H1 (cell line): ENCODE measurements around the gene ZC3H18. TPM values are rescaled to one million over a fixed set of nuclear protein-coding genes. Genes with fewer than 3 reads are reported as not detected.

Experiments
- CTCF ChIA-PET: fragments of 300-600 bp; sonication (Branson Sonifier 250); formaldehyde crosslinking; loops from one replicate; lab custom pipeline; 2021; ENCODE audit not compliant: partially characterized antibody; lab: Charles Lee
- POLR2A ChIA-PET: fragments of 300-600 bp; sonication (Branson Sonifier 250); formaldehyde crosslinking; loops from one replicate; lab custom pipeline; 2021; ENCODE audit warnings: inconsistent platforms; ENCODE audit not compliant: partially characterized antibody; lab: Charles Lee
- DNase-seq, 2 experiments: peaks; one replicate each; pipeline versions ENCODE4 v3.0.0 to v3.0.0-alpha.2; 2010 to 2022; ENCODE audit warnings: low spot score in 2 of 2, low read depth in 1 of 2, mixed read lengths in 1 of 2
- FAIRE-seq: peaks from 2 replicates; lab custom pipeline; 2011; peaks lifted over from hg19 to GRCh38; lab: Jason Lieb, UNC
- H2AFZ ChIP-seq: 2 replicates; pipeline ENCODE4 v1.8.1; 2012; ENCODE audit warnings: low read length, inconsistent platforms
- H2AK5ac ChIP-seq: 2 replicates; pipeline ENCODE4 v1.6.1; 2013; ENCODE audit warnings: low read depth, low read length
- H2BK120ac ChIP-seq: replicated peaks from 2 replicates; pipeline ENCODE3; 2013; ENCODE audit warnings: low read depth, low read length, inconsistent platforms
- H2BK12ac ChIP-seq: 2 replicates; pipeline ENCODE4 v1.6.1; 2013; ENCODE audit warnings: low read depth, low read length
- H2BK15ac ChIP-seq: 2 replicates; pipeline ENCODE4 v1.6.1; 2013; ENCODE audit warnings: low read length
- H2BK20ac ChIP-seq: 2 replicates; pipeline ENCODE4 v1.6.1; 2013; ENCODE audit warnings: low read length
- H2BK5ac ChIP-seq: 2 replicates; pipeline ENCODE4 v1.6.1; 2013; ENCODE audit warnings: low read depth, low read length
- H3K14ac ChIP-seq: 2 replicates; pipeline ENCODE4 v1.6.1; 2013; ENCODE audit warnings: inconsistent platforms; ENCODE audit not compliant: insufficient read length
- H3K18ac ChIP-seq: 2 replicates; pipeline ENCODE4 v1.6.1; 2013; ENCODE audit warnings: low read length; ENCODE audit errors: extremely low read depth
- H3K23ac ChIP-seq: 2 replicates; pipeline ENCODE4 v1.6.1; 2013; ENCODE audit warnings: inconsistent platforms; ENCODE audit not compliant: insufficient read length
- H3K23me2 ChIP-seq: 2 replicates; pipeline ENCODE4 v1.6.1; 2013; ENCODE audit warnings: low read depth, low read length
- H3K27ac ChIP-seq: 2 replicates; pipeline ENCODE4 v1.6.1; 2011; ENCODE audit warnings: low read depth, low read length, inconsistent platforms
- H3K27me3 ChIP-seq, 4 experiments: replicated peaks in 1 of 4; 1 replicate in 1 of 4; 2 replicates in 3 of 4; pipeline versions ENCODE4 v1.6.1 to v1.8.1; 2011 to 2013; ENCODE audit warnings: low read length in 3 of 4, mild to moderate bottlenecking in 3 of 4, inconsistent platforms in 2 of 4, mixed read lengths in 2 of 4, moderate library complexity in 1 of 4; ENCODE audit not compliant: control insufficient read depth in 3 of 4, insufficient read depth in 3 of 4; ENCODE audit errors: extremely low read depth in 1 of 4
- H3K36me3 ChIP-seq, 4 experiments: 2 replicates each; pipeline versions ENCODE4 v1.6.1 to v1.8.1; 2011 to 2013; ENCODE audit warnings: mild to moderate bottlenecking in 4 of 4, low read length in 3 of 4, moderate library complexity in 2 of 4, control low read depth in 1 of 4, inconsistent platforms in 1 of 4; ENCODE audit not compliant: insufficient read depth in 4 of 4, control insufficient read depth in 2 of 4
- H3K4ac ChIP-seq: replicated peaks from 2 replicates; pipeline ENCODE3; 2013; ENCODE audit warnings: low read length, low read depth, mixed read lengths, inconsistent platforms; ENCODE audit not compliant: insufficient read length
- H3K4me1 ChIP-seq, 4 experiments: replicated peaks in 1 of 4; 1 replicate in 1 of 4; 2 replicates in 3 of 4; pipeline versions ENCODE4 v1.6.1 to v1.8.1; 2011 to 2013; ENCODE audit warnings: low read length in 3 of 4, inconsistent platforms in 2 of 4, mixed read lengths in 1 of 4; ENCODE audit not compliant: insufficient read depth in 4 of 4, control insufficient read depth in 3 of 4
- H3K4me2 ChIP-seq, 2 experiments: 2 replicates each; pipeline versions ENCODE4 v1.6.1 to v1.8.1; 2011 to 2013; ENCODE audit warnings: low read depth in 2 of 2, low read length in 2 of 2, control low read depth in 1 of 2, inconsistent platforms in 1 of 2, mild to moderate bottlenecking in 1 of 2; ENCODE audit not compliant: insufficient read depth in 1 of 2
- H3K4me3 ChIP-seq, 4 experiments: fragments of 200-600, 300-600 bp in 1 of 4; sonication (generic), shearing (Covaris generic), sonication (Bioruptor Twin) in 1 of 4; 2 replicates each; pipeline versions ENCODE4 v1.5.1 to v1.8.1; 2011 to 2016; ENCODE audit warnings: low read length in 4 of 4, low read depth in 3 of 4, control low read depth in 2 of 4, inconsistent platforms in 2 of 4, mild to moderate bottlenecking in 2 of 4, mixed read lengths in 1 of 4, moderate library complexity in 1 of 4; ENCODE audit not compliant: insufficient read depth in 2 of 4; ENCODE audit errors: extremely low read depth in 1 of 4
- H3K56ac ChIP-seq: replicated peaks from 2 replicates; pipeline ENCODE3; 2013; ENCODE audit warnings: low read depth, mild to moderate bottlenecking, mixed read lengths, low read length, inconsistent platforms; ENCODE audit not compliant: insufficient read length
- H3K79me1 ChIP-seq: 2 replicates; pipeline ENCODE4 v1.6.1; 2013; ENCODE audit warnings: low read depth, low read length, control low read depth
- H3K79me2 ChIP-seq, 2 experiments: 2 replicates each; pipeline versions ENCODE4 v1.6.1 to v1.8.1; 2012 to 2013; ENCODE audit warnings: low read length in 2 of 2, mild to moderate bottlenecking in 2 of 2, inconsistent platforms in 1 of 2; ENCODE audit not compliant: insufficient read depth in 2 of 2, control insufficient read depth in 1 of 2
- H3K9ac ChIP-seq, 4 experiments: replicated peaks in 1 of 4; 1 replicate in 1 of 4; 2 replicates in 3 of 4; pipeline versions ENCODE4 v1.6.1 to v1.8.1; 2011 to 2013; ENCODE audit warnings: low read depth in 3 of 4, low read length in 3 of 4, control low read depth in 2 of 4, mild to moderate bottlenecking in 2 of 4, moderate library complexity in 2 of 4, inconsistent platforms in 1 of 4; ENCODE audit errors: extremely low read depth in 1 of 4
- H3K9me3 ChIP-seq, 2 experiments: 2 replicates each; pipeline versions ENCODE4 v1.6.1 to v1.8.1; 2012 to 2013; ENCODE audit warnings: mild to moderate bottlenecking in 2 of 2, moderate library complexity in 2 of 2, control low read depth in 1 of 2, inconsistent platforms in 1 of 2, low read depth in 1 of 2, low read length in 1 of 2, mixed read lengths in 1 of 2; ENCODE audit not compliant: insufficient read depth in 2 of 2
- H4K20me1 ChIP-seq, 2 experiments: replicated peaks in 1 of 2; 2 replicates each; pipeline versions ENCODE3 to v1.8.1; 2011 to 2013; ENCODE audit warnings: inconsistent platforms in 2 of 2, low read length in 2 of 2, mild to moderate bottlenecking in 1 of 2; ENCODE audit not compliant: insufficient read depth in 2 of 2, control insufficient read depth in 1 of 2
- H4K5ac ChIP-seq: 2 replicates; pipeline ENCODE4 v1.6.1; 2013; ENCODE audit warnings: low read length, low read depth, mixed read lengths, inconsistent platforms; ENCODE audit not compliant: insufficient read length
- H4K8ac ChIP-seq: 2 replicates; pipeline ENCODE4 v1.8.0; 2013; ENCODE audit warnings: mild to moderate bottlenecking, moderate library complexity, low read length, inconsistent platforms; ENCODE audit not compliant: insufficient read depth; ENCODE audit errors: extremely low read depth
- H4K91ac ChIP-seq: replicated peaks from 2 replicates; pipeline ENCODE3; 2013; ENCODE audit warnings: low read length, mixed read lengths, inconsistent platforms; ENCODE audit not compliant: insufficient read length
- SIN3A ChIP-seq, 2 experiments: IDR thresholded peaks in 1 of 2; conservative IDR thresholded peaks in 1 of 2; 2 replicates each; pipeline ENCODE4 v1.6.1; 2011 to 2012; ENCODE audit warnings: low read length in 2 of 2, improper control_type of control experiment in 1 of 2, low read depth in 1 of 2, mild to moderate bottlenecking in 1 of 2
- WGBS, 2 experiments: shearing (Covaris generic) in 1 of 2; methylation state at CpG; one replicate each; pipeline versions ENCODE4 v1.1.6 to v1.1.7; 2013 to 2015; ENCODE audit warnings: low lambda C conversion rate in 2 of 2, mixed read lengths in 2 of 2, inconsistent platforms in 1 of 2, low coverage in 1 of 2, missing lambda C conversion rate in 1 of 2; ENCODE audit not compliant: insufficient replicate concordance in 2 of 2, insufficient coverage in 1 of 2, insufficient read length in 1 of 2; ENCODE audit errors: extremely low coverage in 1 of 2, missing lambda C conversion rate in 1 of 2; 5-methylcytosine and 5-hydroxymethylcytosine counted together
- polyA plus RNA-seq, 7 experiments: library from polyadenylated mRNA; depleted of rRNA in 3 of 7; stranded (reverse) in 5 of 7; unstranded in 2 of 7; fragments of >200 nt in 5 of 7; fragments of 200-250 nt in 2 of 7; gene quantifications; 1 replicate in 5 of 7; 2 replicates in 1 of 7; 4 replicates in 1 of 7; pipeline versions ENCODE4 v1.2.1 to v1.2.3, GENCODE V29; 2011 to 2013; ENCODE audit warnings: missing spikeins in 2 of 7, mixed read lengths in 2 of 7
- total RNA-seq: library from RNA; stranded (reverse); fragmentation: NEBNext Ultra II Directional; extraction: Animal tissue kit (Norgen Biotek cat#: 25700); gene quantifications from 2 replicates; pipeline ENCODE4 v1.2.1, GENCODE V29; 2021
- TF ChIP-seq, protein P1 (sequence below): IDR thresholded peaks from 2 replicates; pipeline ENCODE4 v1.6.1; 2012; ENCODE audit warnings: low read length, inconsistent platforms
- TF ChIP-seq, protein P2 (sequence below): IDR thresholded peaks from 2 replicates; pipeline ENCODE4 v1.6.1; 2011; ENCODE audit warnings: low read depth, mild to moderate bottlenecking, low read length; ENCODE audit not compliant: insufficient read depth

The ZC3H18 gene
- total and polyA plus RNA-seq, 2 of the 8 experiments (the other 6 are each of a cell fraction or from before 2014, with no cell fraction given): 12.1 to 73.2 TPM

DNA sequence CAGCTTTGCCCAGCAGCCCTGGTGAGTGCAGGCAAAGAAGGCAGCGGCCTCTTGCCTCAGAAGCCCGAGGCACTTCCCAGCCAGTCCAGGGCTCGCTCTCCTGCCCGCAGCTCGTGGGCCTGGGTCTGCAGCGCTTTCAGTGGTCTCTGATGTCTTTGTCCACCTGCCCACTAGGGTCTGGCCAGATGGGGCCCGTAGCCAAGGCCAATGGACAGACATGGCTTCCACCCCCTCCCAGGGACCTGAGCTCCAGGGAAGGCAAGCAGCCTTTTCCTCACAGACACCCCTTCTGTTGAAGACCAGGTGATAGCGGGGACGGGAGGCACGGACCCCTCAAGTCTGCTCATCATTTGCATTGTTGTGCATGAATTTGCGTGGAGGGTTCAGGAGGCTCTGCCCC lies 33.7 kb upstream of the ZC3H18 start:
- no peak for DNase-seq
- H4K20me1 ChIP-seq: peaks cover 0 to 10% of the 10 kb centered on the region in 2 experiments
- H4K5ac ChIP-seq: no peak overlapping the region
- no peaks in the 10 kb centered on the region for H3K9me3 ChIP-seq
- 0 out of 2 replicates have a peak, but pooled peaks cover 4% of the 10 kb centered on the region for H3K79me1 ChIP-seq
- H3K14ac ChIP-seq: no peak overlapping the region
- no peak overlapping the region for H3K23ac ChIP-seq
- no peak overlapping the region for H2AFZ ChIP-seq
- peaks cover 0 to 21% (median 8%) of the 10 kb centered on the region in 4 experiments; a peak in 6 of 7 replicates for H3K4me1 ChIP-seq
- H3K27me3 ChIP-seq: no peaks in the 10 kb centered on the region; a peak in 3 of 7 replicates
- no peak overlapping the region for H2BK12ac ChIP-seq
- ChIA-PET POLR2A (interaction anchor here (1.1 to 1.9 kb wide), 3 partner anchors 10 to 14 kb away, joined by 3 to 5 read pairs (median 4); no protein-coding TSS in a partner anchor), CTCF (interaction anchor here (0.6 to 1.8 kb wide), 15 partner anchors 9 to 190 kb away, joined by 3 to 12 read pairs (median 4); no protein-coding TSS in a partner anchor)
- no peak overlapping the region for H3K27ac ChIP-seq
- H3K4me2 ChIP-seq: no peak overlapping the region
- H2BK120ac ChIP-seq: no peak overlapping the region
- WGBS, 2 experiments: 95% methylated on average over 11 of the region's 11 CpGs; no CpG with 5 or more reads in 1 of the 2 experiments
- TF ChIP-seq, protein P1, sequence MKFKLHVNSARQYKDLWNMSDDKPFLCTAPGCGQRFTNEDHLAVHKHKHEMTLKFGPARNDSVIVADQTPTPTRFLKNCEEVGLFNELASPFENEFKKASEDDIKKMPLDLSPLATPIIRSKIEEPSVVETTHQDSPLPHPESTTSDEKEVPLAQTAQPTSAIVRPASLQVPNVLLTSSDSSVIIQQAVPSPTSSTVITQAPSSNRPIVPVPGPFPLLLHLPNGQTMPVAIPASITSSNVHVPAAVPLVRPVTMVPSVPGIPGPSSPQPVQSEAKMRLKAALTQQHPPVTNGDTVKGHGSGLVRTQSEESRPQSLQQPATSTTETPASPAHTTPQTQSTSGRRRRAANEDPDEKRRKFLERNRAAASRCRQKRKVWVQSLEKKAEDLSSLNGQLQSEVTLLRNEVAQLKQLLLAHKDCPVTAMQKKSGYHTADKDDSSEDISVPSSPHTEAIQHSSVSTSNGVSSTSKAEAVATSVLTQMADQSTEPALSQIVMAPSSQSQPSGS: no peak
- TF ChIP-seq, protein P2, sequence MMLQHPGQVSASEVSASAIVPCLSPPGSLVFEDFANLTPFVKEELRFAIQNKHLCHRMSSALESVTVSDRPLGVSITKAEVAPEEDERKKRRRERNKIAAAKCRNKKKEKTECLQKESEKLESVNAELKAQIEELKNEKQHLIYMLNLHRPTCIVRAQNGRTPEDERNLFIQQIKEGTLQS: no peak
- no peak for TF ChIP-seq SIN3A (conservative IDR thresholded peaks at IDR 0.05 in 1 of 2, IDR thresholded peaks at IDR 0.05 in 1 of 2; ENCODE audit: low read depth in 1 of 2, low read length in 2 of 2)
- H2BK15ac ChIP-seq: no peak overlapping the region
- H3K4me3 ChIP-seq: no peak overlapping the region
- no peaks in the 10 kb centered on the region for H3K79me2 ChIP-seq
- no peak overlapping the region for H3K56ac ChIP-seq
- FAIRE-seq: no peak
- no peak overlapping the region for H4K91ac ChIP-seq
- no peak overlapping the region for H2BK5ac ChIP-seq
- no peak overlapping the region for H3K9ac ChIP-seq
- H2AK5ac ChIP-seq: no peak overlapping the region
- H2BK20ac ChIP-seq: no peak overlapping the region
- no peak overlapping the region; the same call in 1 of the 2 replicates for H4K8ac ChIP-seq
- no peak overlapping the region for H3K18ac ChIP-seq
- H3K4ac ChIP-seq: no peak overlapping the region
- peaks cover 10% of the 10 kb centered on the region; the same call in 1 of the 2 replicates for H3K23me2 ChIP-seq
- H3K36me3 ChIP-seq: no peaks in the 10 kb centered on the region; a peak in 1 of 8 replicates
